ENCODE measurements around the gene UBASH3B. TPM values are rescaled to one million over a fixed set of nuclear protein-coding genes. Genes with fewer than 3 reads are reported as not detected.

Gene UBASH3B
- total RNA-seq, 1 experiment from 2014 or later, result 46.8 TPM

GRCh38 chr11:122646549-122647340, 8.8 kb upstream of the UBASH3B start:
- no peak for DNase-seq (ENCODE audit: low spot score)

GRCh38 chr11:122647736-122648275, 7.7 kb upstream of the UBASH3B start:
- DNase-seq (ENCODE audit: low spot score), result no peak

- no peak for DNase-seq (ENCODE audit: low spot score)
Measured at GRCh38 chr11:122649116-122649515, 6.4 kb upstream of the UBASH3B start.

DNA sequence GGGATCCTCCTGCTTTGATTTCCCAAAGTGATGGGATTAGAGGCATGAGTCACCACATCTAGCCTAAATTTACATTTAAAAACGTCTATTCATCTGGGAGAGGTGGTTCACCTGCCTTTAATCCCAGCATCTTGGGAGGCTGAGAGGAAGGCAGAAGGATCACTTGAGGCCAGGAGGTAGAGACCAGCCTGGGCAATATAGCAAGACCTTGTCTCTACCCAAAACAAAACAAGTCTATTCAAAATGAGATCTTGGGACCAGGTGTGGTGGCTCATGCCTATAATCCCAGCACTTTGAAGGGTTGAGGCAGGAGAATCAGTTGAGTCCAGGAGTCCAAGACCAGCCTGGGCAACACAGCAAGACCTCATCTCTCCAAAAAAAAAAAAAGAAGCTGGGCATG, 4.9 kb upstream of the UBASH3B start:
- DNase-seq (ENCODE audit: low spot score), result no peak

DNA sequence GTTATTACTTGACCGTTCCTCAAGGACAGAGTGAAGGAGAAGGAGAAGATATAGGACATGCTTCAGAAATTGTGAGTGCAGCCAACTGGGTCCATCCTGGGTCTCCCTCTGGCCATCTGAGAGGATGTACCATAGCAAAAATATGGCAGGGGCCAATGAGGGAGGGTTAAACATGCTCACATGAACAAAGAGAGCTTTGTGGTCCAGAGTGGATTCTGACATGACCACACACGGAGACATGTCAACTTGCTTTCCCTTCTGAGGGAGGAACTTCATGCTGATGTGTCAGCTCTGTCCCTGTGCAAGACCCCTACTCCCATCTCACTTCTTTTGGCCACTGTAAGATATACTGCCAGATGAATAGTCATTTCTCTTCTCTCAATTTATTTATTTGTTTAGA, 3.0 kb upstream of the UBASH3B start:
- DNase-seq (ENCODE audit: low spot score), result no peak

- DNase-seq (ENCODE audit: low spot score), result no peak
Measured at GRCh38 chr11:122653916-122654585, 1.5 kb upstream of the UBASH3B start.

GRCh38 chr11:122656073-122656630, 630 bp downstream of the UBASH3B start:
- DNase-seq (ENCODE audit: low spot score), result peak; percentile 74

DNA sequence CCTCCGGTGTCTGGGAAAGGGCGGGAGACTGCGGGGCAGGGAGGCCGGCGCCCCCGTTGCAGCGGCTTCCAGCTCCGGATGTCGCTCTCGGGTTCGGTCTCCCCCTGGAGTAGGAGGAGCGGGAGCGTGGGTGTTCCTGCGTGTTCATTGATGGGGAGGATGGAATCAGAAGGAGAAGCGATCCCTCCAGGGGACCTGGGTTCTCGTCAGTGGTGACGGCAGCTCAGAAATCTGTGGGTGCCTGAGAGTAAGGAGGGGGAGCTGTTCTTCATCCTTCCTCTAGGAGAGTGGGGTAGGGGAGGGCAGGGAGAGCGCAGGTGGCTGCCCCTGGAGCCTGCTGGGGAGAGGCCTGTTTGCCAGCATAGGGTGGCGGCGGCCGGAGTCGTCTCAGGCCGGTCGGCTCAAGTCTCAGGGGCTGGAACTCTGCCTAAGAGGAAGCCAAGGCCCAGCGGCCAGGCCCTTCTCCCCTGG, 1.1 kb downstream of the UBASH3B start:
- peak; percentile 84 for DNase-seq (ENCODE audit: low spot score)

- no peak for DNase-seq (ENCODE audit: low spot score)
Measured at GRCh38 chr11:122659676-122660554, 4.4 kb downstream of the UBASH3B start.

- no peak for DNase-seq (ENCODE audit: low spot score)
Measured at GRCh38 chr11:122661182-122661945, 5.8 kb downstream of the UBASH3B start.

- DNase-seq (ENCODE audit: low spot score), result no peak
Measured at GRCh38 chr11:122663056-122663740, 7.7 kb downstream of the UBASH3B start.

DNA sequence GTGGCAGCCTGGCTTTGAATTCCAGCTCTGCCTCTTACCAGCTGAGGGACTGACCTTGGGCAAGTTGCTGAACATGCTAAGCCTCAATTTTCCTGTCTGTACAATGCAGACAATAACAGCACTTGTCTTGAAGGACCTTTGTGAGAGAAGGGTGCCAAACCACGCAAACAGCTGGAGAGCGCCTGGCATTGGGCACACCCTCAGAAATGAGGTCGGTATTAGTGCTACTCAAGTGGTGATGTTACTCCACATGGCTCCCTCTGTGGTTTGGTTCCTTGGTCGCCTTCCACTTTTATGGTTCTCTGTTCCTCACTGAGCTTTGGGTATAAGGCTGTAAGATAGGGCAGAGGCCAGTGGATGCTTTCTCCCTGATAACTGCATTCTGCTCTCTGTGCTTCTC, 8.2 kb downstream of the UBASH3B start:
- no peak for DNase-seq (ENCODE audit: low spot score)

DNA sequence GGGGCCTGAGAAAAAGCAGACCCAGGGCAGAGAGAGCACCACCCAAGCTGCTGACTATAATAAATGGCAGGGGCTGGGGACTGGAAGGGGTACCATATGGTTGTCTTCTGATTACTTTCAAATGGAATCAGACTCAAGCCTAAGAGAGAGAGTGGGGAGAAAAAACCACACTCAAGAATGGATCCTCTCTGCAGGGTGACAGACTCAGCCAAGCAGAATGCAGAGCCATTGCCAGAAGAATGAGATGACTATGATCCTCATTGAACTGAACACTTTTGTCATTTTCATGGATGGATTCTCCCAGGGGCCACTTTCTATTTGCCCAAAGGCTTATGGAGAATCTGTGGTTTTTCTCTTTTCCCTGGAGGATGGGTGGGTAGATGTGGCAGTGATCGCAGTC, 8.7 kb downstream of the UBASH3B start:
- DNase-seq (ENCODE audit: low spot score), result no peak

DNA sequence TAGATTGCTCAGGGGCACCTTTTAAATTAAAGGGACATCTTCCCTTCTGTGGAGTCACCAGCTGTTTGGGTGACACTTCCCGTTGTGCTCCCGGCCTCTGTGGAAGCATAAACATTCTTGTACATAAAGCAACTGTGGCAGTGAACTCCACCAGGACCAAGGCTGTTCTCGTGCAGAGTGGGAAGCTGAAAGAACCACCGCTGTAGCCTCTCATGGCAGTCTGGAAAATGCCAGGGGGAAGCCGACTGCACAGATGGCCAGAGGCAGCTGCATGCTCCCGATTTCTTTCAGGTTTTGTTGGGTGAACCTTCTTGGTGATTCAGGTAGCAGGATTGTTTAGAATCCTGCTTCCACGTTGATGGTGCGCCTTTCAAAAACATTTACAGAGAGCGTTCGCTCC, 10.3 kb downstream of the UBASH3B start:
- DNase-seq (ENCODE audit: low spot score), result no peak

GRCh38 chr11:122666743-122667142, 11.2 kb downstream of the UBASH3B start:
- DNase-seq (ENCODE audit: low spot score), result no peak

DNA sequence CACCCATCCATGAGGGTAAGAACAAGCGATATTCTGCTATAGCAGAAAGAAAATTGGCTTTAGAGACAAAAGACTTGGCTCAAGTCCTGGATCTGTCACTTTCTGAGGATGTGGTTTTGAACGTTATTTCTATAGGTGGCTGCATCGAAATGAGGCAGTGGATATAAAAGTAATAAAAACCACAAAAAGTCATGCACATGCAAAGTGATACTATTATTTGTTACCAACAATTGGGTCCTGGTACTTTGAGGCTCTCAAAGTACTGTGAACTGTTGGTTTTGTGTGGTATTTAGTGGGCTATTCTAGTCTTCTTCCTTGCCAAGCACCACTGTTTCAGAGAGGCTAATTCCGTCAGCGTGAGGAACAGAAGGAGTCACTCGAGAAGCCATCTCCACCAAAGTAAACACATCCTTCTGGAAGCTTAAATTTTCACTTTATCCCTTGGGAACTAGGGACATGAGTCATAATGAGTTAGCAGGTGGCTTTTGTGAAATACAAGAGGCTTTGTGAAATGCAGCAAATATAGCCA, 13.1 kb downstream of the UBASH3B start:
- no peak for DNase-seq (ENCODE audit: low spot score)

DNA sequence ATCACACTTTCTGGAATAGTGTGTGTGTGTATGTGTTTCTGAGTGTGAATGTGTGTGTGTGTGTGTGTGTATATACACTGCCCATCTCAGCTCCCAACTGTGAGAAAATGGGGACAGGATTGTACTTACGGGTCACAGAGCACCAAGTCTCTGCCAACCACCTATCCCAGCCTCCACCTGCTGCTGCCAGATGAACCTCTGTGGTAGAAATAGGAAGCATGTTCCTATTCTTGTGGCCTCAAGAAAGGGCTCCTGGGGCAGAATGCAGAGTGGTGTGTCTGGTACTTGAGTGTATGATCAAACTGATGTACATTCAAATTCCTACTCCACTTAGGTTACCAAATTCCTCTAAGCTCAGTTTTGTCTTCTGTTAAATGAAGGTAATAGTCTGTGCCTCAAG, 14.6 kb downstream of the UBASH3B start:
- DNase-seq (ENCODE audit: low spot score), result no peak

DNA sequence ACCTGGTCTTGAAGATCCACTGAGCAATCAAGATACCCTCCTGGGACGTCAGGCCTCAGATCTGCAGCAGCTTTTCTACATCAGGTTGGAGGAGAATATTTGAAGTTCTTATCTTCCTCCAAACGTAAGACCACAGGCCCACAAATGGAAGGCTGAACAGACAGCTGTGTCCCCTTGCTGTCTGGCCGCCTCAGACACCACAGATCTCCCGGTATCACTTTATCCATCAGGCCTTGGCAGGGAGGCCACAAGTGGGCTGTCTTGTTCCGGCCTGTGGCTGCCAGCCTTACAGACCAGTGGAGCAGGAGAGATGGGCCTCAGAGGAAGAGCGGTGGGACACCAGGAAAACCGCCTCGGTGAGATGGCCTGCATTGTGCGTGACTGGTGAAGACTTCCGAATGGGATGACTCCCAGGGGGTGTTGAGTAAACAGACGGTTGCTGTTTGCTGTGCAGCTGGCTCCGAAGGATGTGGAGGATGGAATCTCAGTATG, 15.9 kb downstream of the UBASH3B start:
- DNase-seq (ENCODE audit: low spot score), result no peak

- DNase-seq (ENCODE audit: low spot score), result no peak
Measured at GRCh38 chr11:122672892-122673291, 17.4 kb downstream of the UBASH3B start.

GRCh38 chr11:122673701-122674100, 18.2 kb downstream of the UBASH3B start:
- no peak for DNase-seq (ENCODE audit: low spot score)
